HEK293T (cell line): Measurements from ENCODE around the gene FBXO39.

ENCODE experiments used
- ARNT ChIP-seq: fragments of 450-650 bp; IDR thresholded peaks from 2 replicates; pipeline ENCODE4 v1.6.1; 2017; ENCODE audit warnings: mild to moderate bottlenecking
- BHLHE40 ChIP-seq: fragments of 450-650 bp; IDR thresholded peaks from 2 replicates; pipeline ENCODE4 v1.6.1; 2016; ENCODE audit warnings: mild to moderate bottlenecking, moderate library complexity, borderline replicate concordance
- ELF4 ChIP-seq: fragments of 450-650 bp; IDR thresholded peaks from 2 replicates; pipeline ENCODE4 v1.6.1; 2017; ENCODE audit warnings: antibody characterized with exemption
- HDGF ChIP-seq: fragments of 450-650 bp; IDR thresholded peaks from 2 replicates; pipeline ENCODE4 v1.6.1; 2017; ENCODE audit warnings: antibody characterized with exemption, borderline replicate concordance

DNA sequence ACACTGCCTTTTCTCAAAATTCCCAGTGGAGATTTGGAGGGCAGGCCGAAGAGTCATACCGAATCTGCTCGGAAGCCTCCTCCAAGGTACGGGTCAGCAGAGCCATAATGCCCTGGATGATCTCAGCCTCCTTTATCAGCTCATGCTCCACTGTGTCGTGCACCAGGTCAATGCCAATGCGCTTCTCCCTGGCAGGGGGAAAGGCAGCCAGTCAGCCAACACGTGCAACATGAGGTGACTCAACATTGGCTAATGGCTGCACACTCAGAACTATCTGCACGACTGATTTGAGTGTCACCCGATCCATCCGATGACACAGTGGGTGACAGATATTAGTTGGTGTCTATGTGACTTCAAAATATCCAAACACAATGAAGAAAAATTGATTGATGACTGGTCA lies 39.8 kb downstream of the FBXO39 start:
- no peak for TF ChIP-seq ELF4
- TF ChIP-seq HDGF, result no peak
- TF ChIP-seq ARNT, result no peak
- TF ChIP-seq BHLHE40, result no peak
